GM12865 (cell line): ENCODE measurements around the gene SCAPER.

Experiments
- DNase-seq: peaks from one replicate; pipeline ENCODE4 v3.0.0; 2010; ENCODE audit warnings: low read depth
- H3K4me3 ChIP-seq: 2 replicates; pipeline ENCODE4 v1.5.1; 2011; ENCODE audit warnings: mild to moderate bottlenecking, low read depth, low read length, control low read depth
- CTCF ChIP-seq: IDR thresholded peaks from 2 replicates; pipeline ENCODE4 v1.5.1; 2011; ENCODE audit warnings: low read length, control low read depth, low read depth, inconsistent platforms; ENCODE audit not compliant: insufficient read depth; ENCODE audit errors: missing control alignments

SCAPER gene

GRCh38 chr15:76941636-76942035, 36.5 kb upstream of the SCAPER start:
- no peak overlapping the region for H3K4me3 ChIP-seq
- no peak for TF ChIP-seq CTCF
- no peak for DNase-seq

- TF ChIP-seq CTCF, result no peak
- no peak overlapping the region for H3K4me3 ChIP-seq
- DNase-seq, result no peak
Observed at GRCh38 chr15:76939715-76940114, 34.6 kb upstream of the SCAPER start.

- no peak for TF ChIP-seq CTCF
- no peak overlapping the region for H3K4me3 ChIP-seq
- no peak for DNase-seq
Observed at GRCh38 chr15:76938752-76939151, 33.6 kb upstream of the SCAPER start.

- no peak for TF ChIP-seq CTCF
- no peak for DNase-seq
- H3K4me3 ChIP-seq, result no peak overlapping the region
Observed at GRCh38 chr15:76936671-76937070, 31.5 kb upstream of the SCAPER start.

GRCh38 chr15:76935620-76936019, 30.5 kb upstream of the SCAPER start:
- TF ChIP-seq CTCF, result no peak
- DNase-seq, result peak; percentile 80
- no peak overlapping the region for H3K4me3 ChIP-seq

GRCh38 chr15:76932135-76932966, 27.2 kb upstream of the SCAPER start:
- peak; percentile 12 for DNase-seq
- TF ChIP-seq CTCF, result no peak
- H3K4me3 ChIP-seq, result peak overlapping the region; percentile 87
